NCI-H1930 (cell line): ENCODE measurements around the gene LIPN.

Experiments
- DNase-seq, 2 experiments: peaks; one replicate each; lab custom pipeline; 2025; lab: John Stamatoyannopoulos, UW

Gene LIPN

DNA sequence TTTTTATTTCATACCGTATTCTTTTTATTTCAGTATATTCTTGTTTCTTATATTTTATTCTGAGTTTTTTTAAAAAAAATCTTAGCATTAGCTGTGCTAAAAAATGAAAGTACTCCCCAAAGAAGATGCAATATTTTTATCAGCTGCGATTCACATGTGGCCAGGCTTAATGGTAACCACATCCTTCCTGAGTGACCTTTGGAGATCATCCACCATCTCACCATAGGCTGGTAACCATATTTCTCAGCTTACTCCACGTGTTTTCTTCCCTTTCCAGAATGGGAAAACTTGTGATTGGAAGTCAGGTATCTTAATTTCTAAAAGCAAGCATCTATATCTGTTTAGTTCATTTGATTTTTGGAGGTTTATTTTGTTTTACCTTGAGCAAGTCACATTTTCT, 23.9 kb downstream of the LIPN start:
- DNase-seq = no peak

DNA sequence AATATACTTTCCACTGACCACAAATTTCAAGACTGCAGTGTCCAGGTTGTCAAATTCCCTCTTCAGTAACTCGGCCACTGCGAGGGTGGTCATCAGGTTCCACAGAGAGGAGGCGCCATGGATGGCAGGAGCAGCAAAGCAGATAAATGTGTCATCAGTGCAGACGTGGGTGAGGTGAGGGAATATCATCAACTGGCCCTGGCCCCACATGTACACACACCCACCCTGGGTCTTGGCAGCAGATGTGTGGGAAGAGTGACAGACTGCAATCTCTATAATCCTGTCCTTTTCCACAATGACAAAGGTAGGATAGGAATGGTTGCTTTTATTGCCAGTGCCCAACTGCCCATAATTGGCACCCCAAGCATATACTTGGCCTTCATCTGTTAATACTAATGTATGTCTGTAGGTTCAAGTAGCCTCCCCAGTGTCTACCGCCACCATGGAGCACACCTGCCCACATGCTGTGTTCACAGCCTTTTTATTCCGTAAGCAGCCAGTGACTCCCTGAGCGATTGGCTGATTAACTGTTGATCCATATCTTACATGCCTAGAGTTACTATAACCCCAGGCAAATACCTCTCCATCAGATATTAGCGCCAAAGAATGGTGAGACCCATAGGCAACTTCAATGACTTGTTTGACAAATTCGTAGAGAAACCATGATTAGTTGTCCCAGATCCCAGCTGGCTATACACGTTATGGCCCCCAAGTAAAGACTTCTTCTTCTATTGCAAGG, 26.4 kb downstream of the LIPN start:
- DNase-seq = no peak

DNA sequence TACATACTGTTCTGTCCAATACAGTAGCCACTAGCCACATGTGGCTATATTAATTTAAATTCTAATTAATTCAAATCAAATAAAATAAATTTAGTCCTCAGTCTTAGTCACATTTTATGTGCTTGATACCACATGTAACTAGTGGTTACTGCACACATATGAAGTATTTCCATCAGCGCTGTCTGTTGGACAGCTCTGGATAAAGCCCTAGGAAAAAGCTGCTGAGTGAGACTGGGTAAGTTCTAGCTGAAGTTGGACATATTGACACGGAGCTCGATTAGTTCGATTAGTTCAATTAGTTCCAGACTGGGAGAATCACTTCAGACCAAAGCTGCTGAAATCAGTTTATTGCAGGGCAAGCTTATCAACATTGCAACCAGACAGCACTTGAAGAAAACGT, 27.6 kb downstream of the LIPN start:
- no peak for DNase-seq

DNA sequence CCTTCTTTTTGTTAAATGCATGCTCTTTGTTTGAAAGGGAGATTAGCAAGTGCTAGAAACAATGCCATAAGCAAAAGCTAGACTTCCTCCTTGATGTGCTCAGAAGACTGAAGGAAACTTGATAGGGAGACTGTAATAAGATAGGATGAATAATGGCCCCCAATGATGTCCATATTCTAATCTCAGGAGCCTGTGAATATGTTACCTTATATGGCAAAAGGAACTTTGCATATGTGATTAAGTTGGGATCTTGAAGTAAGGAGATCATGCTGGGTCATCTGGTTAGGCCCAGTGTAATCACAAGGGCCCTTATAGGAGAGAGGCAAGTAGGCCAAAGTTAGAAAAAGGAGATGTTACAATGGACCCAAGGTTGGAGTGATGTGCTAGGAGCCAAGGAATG, 29.1 kb downstream of the LIPN start:
- DNase-seq = no peak

DNA sequence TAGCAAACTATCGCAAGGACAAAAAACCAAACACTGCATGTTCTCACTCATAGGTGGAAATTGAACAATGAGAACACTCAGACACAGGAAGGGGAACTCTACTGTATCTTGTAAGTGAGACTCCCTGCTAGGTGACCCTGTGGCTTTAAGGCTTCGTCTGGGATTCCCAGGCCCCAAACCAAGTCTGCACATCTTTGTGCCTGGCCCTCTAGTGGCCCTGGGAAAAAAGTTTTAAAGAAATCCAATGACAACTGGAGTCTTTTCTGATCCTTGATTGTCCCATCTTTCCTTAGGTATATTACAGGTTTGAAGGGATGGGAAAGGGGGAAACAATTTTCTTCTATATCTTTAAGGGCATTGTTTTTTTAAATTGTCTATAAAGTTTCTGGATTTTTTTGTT, 32.1 kb downstream of the LIPN start:
- DNase-seq = no peak

DNA sequence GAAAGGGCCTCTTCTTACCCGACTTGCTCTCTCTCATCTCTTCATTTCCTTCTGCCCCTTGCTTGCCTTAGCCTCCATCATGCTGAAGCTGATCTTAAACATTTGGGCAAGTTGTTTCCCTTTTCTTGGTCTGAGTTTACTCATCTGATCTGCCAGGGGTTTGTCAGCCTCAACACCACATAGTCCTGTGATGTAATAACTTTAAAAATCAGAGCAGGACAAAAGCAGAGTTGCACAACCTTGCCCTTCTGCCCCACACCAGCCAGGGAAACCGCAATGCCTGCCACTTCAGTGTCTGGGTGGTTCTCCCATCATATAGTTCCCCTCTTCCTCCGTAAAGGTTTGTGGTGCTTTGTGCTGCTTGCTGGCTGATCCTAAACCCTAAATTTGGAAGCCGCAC, 32.8 kb downstream of the LIPN start:
- DNase-seq = no peak

DNA sequence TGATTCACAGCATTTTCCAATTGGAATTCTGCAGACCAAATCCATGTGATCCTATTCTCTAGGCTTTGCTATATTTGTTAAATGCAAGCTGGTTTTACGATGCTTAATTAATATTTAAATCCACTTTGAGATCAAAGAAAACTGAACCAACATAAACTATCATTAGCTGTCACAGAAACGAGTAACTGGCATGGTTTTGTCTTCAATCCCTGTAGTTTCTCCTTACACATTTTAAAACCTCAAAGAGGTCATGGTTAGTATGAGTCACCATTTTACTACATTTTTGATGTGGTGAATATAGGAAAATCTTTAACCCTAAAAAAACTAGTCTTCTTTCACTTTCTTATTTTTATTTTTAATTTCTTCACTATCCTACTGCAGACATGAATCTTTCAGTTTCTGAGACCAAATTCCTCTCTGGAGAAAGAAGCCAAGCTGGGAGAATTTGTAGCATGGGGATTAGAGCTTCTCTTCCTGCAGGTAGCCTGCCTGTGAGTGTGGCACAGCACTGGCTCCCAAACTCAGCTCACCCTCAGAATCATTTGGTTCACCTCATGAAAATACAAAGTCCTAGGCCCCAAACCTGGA, 34.0 kb downstream of the LIPN start:
- no peak for DNase-seq

DNA sequence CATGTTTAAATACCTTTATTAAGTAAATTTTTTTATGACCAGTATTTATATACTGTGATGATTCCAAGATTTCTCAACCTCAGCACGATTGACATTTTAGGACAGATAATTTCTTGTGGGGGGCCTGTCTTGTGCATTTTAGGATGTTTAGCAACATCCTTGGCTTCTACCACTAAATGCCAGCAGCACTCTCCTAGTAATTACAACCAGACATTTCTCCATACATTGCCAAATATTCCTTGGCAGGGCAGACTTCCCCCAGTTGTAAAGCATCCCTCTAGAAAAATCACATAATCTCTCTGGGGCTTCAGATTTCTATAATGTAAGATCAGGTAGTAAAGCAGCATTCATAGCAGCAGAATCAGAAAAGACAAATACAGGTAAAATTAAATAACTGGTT, 34.9 kb downstream of the LIPN start:
- DNase-seq = no peak

DNA sequence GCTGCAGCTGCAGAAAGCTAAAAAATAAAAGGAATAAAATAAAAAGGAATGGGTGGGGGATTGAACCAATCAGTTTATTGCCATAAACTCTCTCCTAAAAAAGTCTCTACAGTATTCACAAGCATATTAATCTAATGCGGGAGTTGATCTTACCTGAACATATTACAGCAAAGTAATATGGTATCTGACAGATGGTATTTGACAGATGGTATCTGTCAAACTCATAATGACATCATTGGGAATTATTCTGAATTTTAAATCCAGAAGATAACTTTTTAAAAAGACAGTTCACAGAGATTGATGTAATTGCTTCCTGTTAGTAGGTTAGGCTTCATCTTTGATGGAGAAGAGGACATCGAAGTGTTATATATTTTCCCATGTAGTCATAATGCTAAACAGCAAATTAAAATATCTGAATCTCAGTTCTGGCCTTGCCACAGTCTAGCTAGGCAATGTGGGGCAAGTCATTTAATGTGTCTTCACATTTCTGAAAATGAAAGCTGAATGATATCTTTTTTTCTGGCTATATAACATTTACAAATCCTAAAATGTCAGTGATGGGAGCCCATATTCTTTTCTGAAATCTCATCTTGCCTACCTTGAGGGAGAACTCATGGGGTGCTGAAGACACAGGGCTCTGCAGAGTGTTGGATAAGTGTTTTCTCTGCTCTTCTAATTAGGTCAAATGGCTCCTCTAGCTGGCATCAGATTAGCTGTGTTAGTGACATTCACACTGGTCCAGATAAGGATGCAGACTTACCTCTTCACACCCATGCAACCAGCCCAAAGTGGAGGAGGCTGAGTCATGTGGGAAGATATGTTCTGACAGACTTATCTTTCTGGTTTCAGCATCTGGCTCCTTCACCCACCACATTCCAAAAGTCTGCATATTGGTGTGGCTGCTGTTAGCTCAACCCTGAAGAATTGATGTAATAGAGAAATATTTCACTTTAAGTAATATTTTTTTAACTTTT, 40.6 kb downstream of the LIPN start:
- DNase-seq = no peak

DNA sequence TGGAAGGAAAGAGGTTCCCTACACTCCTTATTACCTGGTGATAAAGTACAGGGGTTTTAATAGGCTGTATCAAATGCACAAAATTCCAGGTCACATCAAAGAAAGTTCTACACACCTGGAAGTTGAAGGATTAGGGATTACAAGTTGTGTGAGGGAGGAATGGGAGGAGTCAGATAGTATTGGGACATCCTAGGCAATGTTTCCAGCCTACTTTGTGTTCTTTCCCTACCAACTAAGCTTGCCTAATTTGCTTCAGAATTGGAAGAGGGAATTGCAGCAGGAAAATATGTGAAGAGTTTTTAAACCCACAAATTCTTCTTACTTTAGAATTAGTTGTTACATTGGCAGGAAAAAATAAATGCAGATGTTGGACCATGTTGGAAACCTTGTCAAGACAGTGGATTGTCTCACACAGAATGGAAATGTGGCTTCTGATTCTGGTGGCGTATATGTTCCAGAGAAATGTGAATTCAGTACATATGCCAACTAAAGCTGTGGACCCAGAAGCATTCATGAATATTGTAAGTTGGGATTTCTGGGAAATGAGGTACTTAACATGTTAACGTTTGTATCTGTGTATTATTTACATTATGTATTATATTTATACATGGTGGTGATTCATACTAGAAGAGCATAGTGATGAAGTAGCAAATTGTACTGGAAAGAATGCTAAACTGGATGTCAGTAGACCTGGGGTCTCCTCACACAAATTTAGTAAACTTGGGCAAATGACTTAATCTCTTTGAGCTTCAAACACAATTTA, 42.9 kb downstream of the LIPN start, which contains the start of gene LIPM:
Gene LIPM, plus strand, starts transcription at position 208 of the 763 bp plus-strand sequence. Its CDS starts 167 bp downstream, at position 375.
- no peak for DNase-seq

DNA sequence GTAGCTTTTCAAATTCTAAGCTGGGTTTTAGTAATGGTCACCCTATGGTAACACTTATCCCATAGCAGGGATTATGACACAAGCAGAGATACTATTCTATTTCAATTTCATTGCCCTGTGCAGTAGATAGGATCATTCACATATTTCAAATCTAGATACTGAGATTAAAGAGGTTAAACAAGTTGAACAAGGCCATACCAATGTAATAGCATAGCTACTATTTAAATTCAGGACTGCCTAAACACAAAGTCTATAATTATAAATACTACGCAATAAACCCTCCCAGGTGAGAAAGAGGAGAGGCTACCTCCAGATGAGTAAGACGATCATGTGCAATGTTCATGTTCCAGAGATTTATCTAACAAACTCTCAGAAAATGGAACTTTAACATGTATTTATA, 43.8 kb downstream of the LIPN start:
- no peak for DNase-seq

DNA sequence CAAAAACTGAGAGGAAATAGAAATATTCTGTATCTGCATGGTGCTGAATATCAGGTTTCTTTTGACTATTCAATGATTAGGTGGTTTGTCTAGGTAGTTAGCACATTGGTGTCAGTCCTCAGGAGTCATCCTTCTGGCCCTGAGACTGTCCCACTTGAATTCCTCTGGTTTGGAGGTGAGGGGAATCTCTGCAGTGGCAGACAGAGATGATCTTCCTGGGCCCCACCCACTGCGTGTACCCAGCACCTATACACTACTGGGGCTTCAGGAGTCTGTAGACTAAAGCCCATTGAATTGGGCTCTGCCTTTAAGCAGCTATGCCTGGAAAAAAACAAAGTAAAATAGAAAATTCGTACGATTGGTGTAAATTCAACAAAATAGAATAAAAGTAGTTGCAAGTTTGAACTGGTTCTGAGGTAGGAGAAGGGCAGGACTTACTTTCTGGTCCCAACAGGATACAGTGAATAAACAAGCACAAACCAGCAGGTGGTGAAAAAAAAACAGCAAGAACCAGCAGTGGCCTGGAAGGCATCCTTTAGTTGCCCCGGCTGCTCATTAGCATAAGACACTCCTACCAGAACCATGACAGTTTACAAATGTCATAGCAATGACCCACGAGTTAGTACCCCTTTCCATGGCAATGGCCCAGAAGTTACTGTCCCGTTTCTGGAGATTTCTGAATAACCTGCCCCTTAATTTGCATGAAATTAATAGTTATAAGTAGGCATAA, 44.4 kb downstream of the LIPN start:
- no peak for DNase-seq

DNA sequence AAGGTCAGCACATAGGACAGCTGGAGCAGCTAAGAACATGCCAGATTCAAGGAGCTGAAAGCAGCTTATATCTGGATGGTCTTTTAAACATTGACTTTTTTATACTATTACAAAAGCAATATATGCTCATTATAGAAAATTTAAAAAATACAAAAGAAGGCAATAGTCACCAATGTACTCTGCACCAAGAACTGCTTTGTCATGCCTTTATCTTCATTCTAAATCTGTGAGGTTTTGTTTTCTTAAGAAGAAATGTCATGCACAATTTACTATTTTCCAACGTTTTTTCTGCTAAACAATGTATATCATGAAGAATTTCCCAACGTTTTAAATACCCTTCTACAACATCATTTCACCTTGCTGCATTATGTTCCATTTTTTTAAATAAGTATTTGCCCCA, 45.5 kb downstream of the LIPN start:
- no peak for DNase-seq

DNA sequence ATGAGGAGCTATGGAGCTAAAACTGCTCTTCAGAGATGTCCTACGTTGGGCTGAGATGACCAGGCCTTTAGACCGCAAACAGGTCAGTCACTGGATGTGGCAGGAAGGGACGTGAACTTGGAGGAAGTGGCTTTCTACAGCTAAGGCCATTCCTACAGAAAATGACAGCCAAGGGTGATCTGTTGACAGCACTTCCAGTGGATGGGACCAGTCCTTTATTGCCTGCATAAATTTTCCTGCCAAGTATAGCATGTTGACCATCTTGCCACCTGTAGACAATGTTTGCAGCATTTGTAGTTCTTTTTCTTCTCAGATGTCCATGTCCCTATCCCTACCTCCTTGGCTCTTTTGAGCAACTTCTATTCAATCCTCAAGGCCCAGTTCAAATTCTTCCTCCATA, 46.1 kb downstream of the LIPN start:
- no peak for DNase-seq

DNA sequence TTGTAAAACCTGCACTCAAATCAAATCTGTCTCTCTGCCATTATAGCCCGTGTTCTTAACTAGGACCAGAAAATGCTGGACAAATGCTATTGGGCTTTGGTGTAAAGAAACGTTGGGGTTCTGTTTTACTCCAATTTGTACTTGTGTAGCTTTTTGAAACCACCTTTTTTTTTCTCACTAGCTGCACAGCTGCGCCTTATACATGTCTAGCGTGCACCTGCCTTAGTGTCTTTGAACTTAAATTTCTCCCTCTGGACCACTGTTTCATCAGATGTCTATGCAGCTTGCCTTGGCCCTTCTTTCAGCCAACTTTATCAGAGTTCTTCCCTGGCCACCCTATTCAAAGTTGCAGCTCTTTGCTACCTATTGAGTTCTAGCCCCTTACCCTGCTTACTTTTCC, 49.8 kb downstream of the LIPN start:
- DNase-seq = peak in 1 of 2 experiments; percentile 1

DNA sequence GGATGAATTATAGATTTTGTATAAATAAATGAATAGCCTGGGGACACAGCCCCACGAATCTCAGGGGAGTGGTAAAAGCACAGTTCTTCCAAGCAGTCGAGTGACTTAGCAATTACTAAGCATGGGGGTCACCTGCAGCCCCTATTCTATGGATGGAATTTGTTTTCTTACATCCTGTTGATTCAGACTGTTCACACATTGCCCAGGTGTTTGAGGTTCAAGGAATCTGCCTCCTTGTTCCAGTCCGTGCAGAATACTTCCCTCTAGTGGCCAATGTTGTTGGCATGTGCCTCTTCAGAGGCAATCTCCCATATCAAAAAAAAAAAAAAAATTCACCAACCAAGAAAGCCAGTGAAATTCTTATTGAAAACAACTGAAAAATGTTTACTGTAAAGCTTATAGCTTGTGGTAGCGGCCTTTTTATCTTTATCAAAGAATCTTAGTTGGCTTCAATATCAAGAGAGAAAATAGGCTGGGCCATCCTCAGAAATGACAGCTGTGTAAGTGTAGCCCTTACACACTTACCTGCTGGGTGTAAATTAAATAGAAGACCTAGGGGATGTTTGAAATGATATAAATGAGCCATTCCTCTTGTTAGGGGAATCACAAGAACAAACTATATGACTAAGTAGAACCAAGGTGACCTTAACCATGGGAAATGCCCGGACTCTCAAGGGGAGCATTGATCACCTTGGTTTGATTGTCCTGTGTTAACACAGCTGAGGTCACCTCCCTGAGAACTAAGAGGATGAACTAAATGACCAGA, 50.6 kb downstream of the LIPN start:
- peak; percentile 47 to 48 for DNase-seq

DNA sequence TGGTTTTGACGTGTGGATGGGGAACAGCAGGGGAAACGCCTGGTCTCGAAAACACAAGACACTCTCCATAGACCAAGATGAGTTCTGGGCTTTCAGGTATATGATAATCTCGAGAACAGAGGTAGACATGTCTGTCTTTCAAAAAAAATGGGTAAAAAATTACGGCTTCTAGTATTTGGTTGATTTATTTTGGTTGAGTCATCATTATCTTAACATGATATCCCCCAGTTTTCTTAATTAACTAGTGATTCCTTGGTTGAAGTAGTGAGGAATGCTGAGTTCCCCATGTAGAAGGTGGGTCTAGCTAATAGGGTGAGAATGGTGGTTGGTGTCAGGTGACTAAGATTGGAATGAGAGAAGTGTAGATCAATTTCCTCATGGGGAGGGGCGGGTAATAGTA, 53.4 kb downstream of the LIPN start:
- no peak for DNase-seq

DNA sequence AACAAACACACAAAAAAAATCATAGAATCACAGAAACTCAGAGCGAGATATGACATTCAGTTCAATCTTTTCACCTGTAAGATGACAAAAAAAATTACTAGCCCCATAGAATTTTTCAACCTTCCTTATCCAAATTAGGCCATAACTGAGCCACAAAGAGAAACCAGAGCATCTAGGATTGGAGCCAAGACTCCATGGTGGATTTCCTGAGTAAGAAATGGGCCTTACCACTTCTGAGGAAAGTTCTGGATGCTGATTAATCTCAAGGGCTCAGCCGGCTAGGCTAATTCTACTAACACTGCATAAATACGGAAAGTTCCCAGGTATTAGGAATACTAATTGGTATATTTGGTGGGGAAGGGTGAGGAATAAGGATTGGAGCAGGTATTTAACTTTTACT, 59.5 kb downstream of the LIPN start:
- DNase-seq = no peak

DNA sequence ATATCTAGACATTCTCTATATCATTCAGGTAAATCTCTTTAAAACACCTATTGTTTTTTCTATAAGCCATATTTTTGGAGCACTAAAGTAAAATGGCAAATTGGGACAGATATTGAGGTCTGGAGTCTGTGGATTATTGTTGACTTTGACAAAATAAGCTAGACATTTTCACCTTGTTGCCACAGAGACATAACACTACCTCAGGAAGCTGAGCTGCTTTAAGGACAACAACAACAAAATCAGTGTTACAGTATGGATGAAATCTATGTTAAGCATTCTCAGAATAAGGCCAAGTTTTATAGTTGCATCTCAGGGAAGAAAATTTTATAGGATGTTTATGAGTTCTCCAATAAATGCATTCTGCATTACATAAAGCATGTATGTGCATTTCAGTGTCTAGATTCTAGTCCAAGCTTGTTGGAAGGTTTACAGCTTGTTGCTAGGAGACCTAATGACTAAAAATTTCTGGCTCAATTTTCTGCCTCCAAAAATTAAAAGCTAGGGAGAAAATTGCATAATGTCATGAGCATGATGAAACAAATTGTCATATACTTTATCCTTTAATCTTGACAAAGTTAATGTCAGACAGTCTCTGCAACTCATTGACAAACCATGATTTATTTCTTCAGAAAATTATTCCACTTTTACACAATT, 61.1 kb downstream of the LIPN start:
- DNase-seq = peak in 1 of 2 experiments; percentile 9

DNA sequence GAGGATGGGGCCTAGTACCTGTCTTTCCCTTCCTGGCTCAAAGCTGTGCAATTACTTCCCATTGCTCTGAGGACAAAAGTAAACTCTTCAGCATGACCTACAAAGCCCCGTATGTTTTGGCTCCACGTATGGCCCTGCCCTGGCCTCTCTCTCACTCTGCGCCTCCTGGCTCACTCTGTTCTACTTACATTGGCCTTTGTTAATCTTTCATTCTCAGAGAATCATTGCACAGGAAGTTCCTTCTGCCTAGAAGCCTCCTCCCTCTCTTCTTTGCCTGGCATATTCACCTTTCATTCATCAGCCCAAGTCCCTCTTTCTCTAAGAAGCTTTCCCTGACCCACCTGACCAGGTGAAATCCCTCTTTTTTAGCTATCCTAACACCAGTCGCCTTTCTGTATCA, 66.6 kb downstream of the LIPN start:
- DNase-seq = no peak
